HEK293T (cell line): ENCODE results near the gene GPR37L1.

Experiments
- ARNT ChIP-seq: fragments of 450-650 bp; IDR thresholded peaks from 2 replicates; pipeline ENCODE4 v1.6.1; 2017; ENCODE audit warnings: mild to moderate bottlenecking
- BHLHE40 ChIP-seq: fragments of 450-650 bp; IDR thresholded peaks from 2 replicates; pipeline ENCODE4 v1.6.1; 2016; ENCODE audit warnings: mild to moderate bottlenecking, moderate library complexity, borderline replicate concordance
- FOXA1 ChIP-seq: fragments of 450-650 bp; IDR thresholded peaks from 2 replicates; pipeline ENCODE4 v1.6.1; 2016; ENCODE audit warnings: mild to moderate bottlenecking
- FOXM1 ChIP-seq: fragments of 450-650 bp; IDR thresholded peaks from 2 replicates; pipeline ENCODE4 v1.6.1; 2017; ENCODE audit warnings: mild to moderate bottlenecking, borderline replicate concordance
- L3MBTL2 ChIP-seq: fragments of 450-650 bp; conservative IDR thresholded peaks from 2 replicates; pipeline ENCODE4 v1.6.1; 2016; ENCODE audit warnings: mild to moderate bottlenecking
- LEF1 ChIP-seq: fragments of 450-650 bp; IDR thresholded peaks from 2 replicates; pipeline ENCODE4 v1.6.1; 2017; ENCODE audit warnings: mild to moderate bottlenecking, borderline replicate concordance
- SP1 ChIP-seq: fragments of 450-650 bp; IDR thresholded peaks from 2 replicates; pipeline ENCODE4 v1.6.1; 2017
- SUZ12 ChIP-seq: fragments of 450-650 bp; IDR thresholded peaks from 2 replicates; pipeline ENCODE4 v1.6.1; 2016; ENCODE audit warnings: mild to moderate bottlenecking
- ZNF384 ChIP-seq: fragments of 450-650 bp; IDR thresholded peaks from 2 replicates; pipeline ENCODE4 v1.6.1; 2016

DNA sequence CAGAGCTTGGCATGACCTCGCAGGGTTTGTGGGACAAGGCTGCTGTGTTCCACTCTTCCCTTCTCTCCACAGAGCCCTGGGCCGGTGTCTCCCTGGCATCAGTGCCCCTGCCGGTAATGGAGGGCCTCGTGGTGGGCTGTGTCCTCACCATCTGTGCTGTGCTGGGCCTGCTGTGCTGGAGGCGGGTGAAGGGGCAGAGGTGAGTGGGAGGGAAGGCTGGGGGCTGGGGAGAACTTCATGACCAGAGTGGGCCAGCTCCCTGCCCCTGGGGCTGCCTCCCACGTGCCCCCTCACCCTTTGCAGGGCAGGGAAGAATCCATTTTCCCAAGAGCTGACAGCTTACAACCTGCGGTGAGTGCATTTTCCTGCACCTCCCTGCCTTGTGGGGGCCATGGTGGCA, 58.9 kb downstream of the GPR37L1 start:
- TF ChIP-seq SP1 (no peak), ZNF384 (no peak), L3MBTL2 (no peak), FOXM1 (no peak), LEF1 (no peak), ARNT (no peak), FOXA1 (no peak), SUZ12 (no peak), BHLHE40 (no peak)
